Keratinocyte (primary cell): ENCODE measurements around the gene LRRC39. TPM values are rescaled to one million over a fixed set of nuclear protein-coding genes. Genes with fewer than 3 reads are reported as not detected.

Experiments
- DNase-seq: peaks from one replicate; pipeline ENCODE4 v3.0.0-alpha.2; 2011; ENCODE audit warnings: low read depth, missing footprints, low spot score
- FAIRE-seq: peaks from 2 replicates; lab custom pipeline; 2011; peaks lifted over from hg19 to GRCh38; lab: Jason Lieb, UNC
- H2AFZ ChIP-seq: 2 replicates; pipeline ENCODE4 v1.6.0; 2012; ENCODE audit warnings: low read length, control low read depth, inconsistent platforms; ENCODE audit not compliant: control insufficient read depth
- H3K27ac ChIP-seq: 2 replicates; pipeline ENCODE4 v1.5.1; 2011; ENCODE audit warnings: low read length; ENCODE audit not compliant: control insufficient read depth, insufficient read depth
- H3K27me3 ChIP-seq: 3 replicates; pipeline ENCODE4 v1.6.0; 2011; ENCODE audit warnings: low read length; ENCODE audit not compliant: control insufficient read depth, insufficient read depth; ENCODE audit errors: extremely low read depth
- H3K36me3 ChIP-seq, 2 experiments: 2 replicates in 1 of 2; 3 replicates in 1 of 2; pipeline ENCODE4 v1.5.1; 2011; ENCODE audit warnings: low read length in 2 of 2, mild to moderate bottlenecking in 1 of 2; ENCODE audit not compliant: control insufficient read depth in 2 of 2, insufficient read depth in 2 of 2; ENCODE audit errors: extremely low read depth in 1 of 2
- H3K4me1 ChIP-seq: 3 replicates; pipeline ENCODE4 v1.5.1; 2011; ENCODE audit warnings: low read length; ENCODE audit not compliant: control insufficient read depth, insufficient read depth; ENCODE audit errors: extremely low read depth
- H3K4me2 ChIP-seq: 3 replicates; pipeline ENCODE4 v1.6.0; 2011; ENCODE audit warnings: low read depth, low read length; ENCODE audit not compliant: control insufficient read depth, insufficient read depth; ENCODE audit errors: extremely low read depth
- H3K4me3 ChIP-seq, 3 experiments: fragments of 200-600 bp in 1 of 3; sonication (generic) in 1 of 3; 2 replicates in 2 of 3; 3 replicates in 1 of 3; pipeline ENCODE4 v1.5.1; 2011 to 2016; ENCODE audit warnings: low read length in 3 of 3, mild to moderate bottlenecking in 3 of 3, control low read depth in 2 of 3, inconsistent platforms in 1 of 3, low read depth in 1 of 3, mixed read lengths in 1 of 3, mixed run types in 1 of 3, moderate library complexity in 1 of 3; ENCODE audit not compliant: control insufficient read depth in 2 of 3, insufficient read depth in 2 of 3; ENCODE audit errors: extremely low read depth in 1 of 3
- H3K79me2 ChIP-seq: 2 replicates; pipeline ENCODE4 v1.6.0; 2012; ENCODE audit warnings: low read length; ENCODE audit not compliant: control insufficient read depth, insufficient read depth
- H3K9ac ChIP-seq: 3 replicates; pipeline ENCODE4 v1.6.0; 2011; ENCODE audit warnings: low read length; ENCODE audit not compliant: control insufficient read depth, insufficient read depth; ENCODE audit errors: extremely low read depth
- H3K9me1 ChIP-seq: 3 replicates; pipeline ENCODE4 v1.6.0; 2011; ENCODE audit warnings: low read length; ENCODE audit not compliant: control insufficient read depth, insufficient read depth; ENCODE audit errors: extremely low read depth
- H3K9me3 ChIP-seq: 2 replicates; pipeline ENCODE4 v1.5.1; 2012; ENCODE audit warnings: low read depth, low read length; ENCODE audit not compliant: control insufficient read depth
- H4K20me1 ChIP-seq: 3 replicates; pipeline ENCODE4 v1.6.0; 2011; ENCODE audit warnings: low read length; ENCODE audit not compliant: control insufficient read depth, insufficient read depth; ENCODE audit errors: extremely low read depth
- CTCF ChIP-seq, 3 experiments: IDR thresholded peaks in 1 of 3; conservative IDR thresholded peaks in 1 of 3; optimal IDR thresholded peaks in 1 of 3; 2 replicates in 2 of 3; 3 replicates in 1 of 3; pipeline versions ENCODE3 to v1.5.1; 2011; ENCODE audit warnings: low read length in 3 of 3, mild to moderate bottlenecking in 3 of 3, moderate library complexity in 2 of 3, control low read depth in 1 of 3, inconsistent platforms in 1 of 3; ENCODE audit not compliant: insufficient read depth in 2 of 3; ENCODE audit errors: extremely low read depth in 1 of 3
- EZH2 ChIP-seq: IDR thresholded peaks from one replicate; pipeline ENCODE4 v1.6.1; 2012; ENCODE audit warnings: inconsistent platforms, mild to moderate bottlenecking, low read length, moderate library complexity
- dilution Hi-C: fragments of 300-500 bp; cut with MboI; formaldehyde crosslinking; loops from one replicate; pipeline ENCODE4 v1.7.0; 2020; ENCODE audit warnings: low sequenced_read_pairs; ENCODE audit not compliant: extremely low pct_ligation_motif_present
- polyA plus RNA-seq, 5 experiments: library from polyadenylated mRNA; depleted of rRNA in 3 of 5; stranded (reverse) in 3 of 5; stranded (forward) in 1 of 5; unstranded in 1 of 5; fragments of >200 nt; gene quantifications; 1 replicate in 1 of 5; 2 replicates in 3 of 5; 3 replicates in 1 of 5; pipeline versions ENCODE4 v1.2.1 to v1.2.3, GENCODE V29; 2011 to 2012; ENCODE audit warnings: missing spikeins in 2 of 5, low read depth in 1 of 5, low replicate concordance in 1 of 5

Gene LRRC39
- polyA plus RNA-seq, 1 donor (not counting 4 experiments of a cell fraction or from before 2014, with no cell fraction given) = 0.88 TPM

DNA sequence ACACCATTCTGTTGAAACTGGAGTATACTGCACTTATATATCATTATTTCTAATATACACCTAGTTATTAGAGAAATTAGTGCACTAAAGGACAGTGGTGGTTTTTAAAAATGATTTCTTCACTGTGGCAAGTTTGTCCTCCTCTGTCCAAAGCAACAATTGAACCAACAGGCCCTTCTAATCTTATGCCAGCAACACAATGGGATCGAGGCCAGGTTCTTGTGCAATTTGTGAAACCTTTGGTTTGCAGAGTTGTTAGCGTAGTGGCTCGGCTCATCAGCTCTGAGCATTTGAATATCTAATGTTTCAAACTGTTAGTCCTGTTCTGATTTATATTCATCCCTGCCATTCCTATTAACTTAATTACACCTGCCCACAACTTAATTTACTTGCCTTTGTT lies 9.9 kb upstream of the LRRC39 start:
- dilution Hi-C loops = no loop called here
- no peak overlapping the region for H2AFZ ChIP-seq
- DNase-seq (no peak), FAIRE-seq (no peak)
- TF ChIP-seq CTCF (optimal IDR thresholded peaks at IDR 0.05 in 1 of 3, IDR thresholded peaks at IDR 0.05 in 1 of 3, conservative IDR thresholded peaks at IDR 0.05 in 1 of 3; ENCODE audit: extremely low read depth in 1 of 3, insufficient read depth in 2 of 3, low read length in 3 of 3) (no peak), EZH2 (no peak)
- H3K27ac ChIP-seq = no peak overlapping the region
- H3K27me3 ChIP-seq = no peaks in the 10 kb centered on the region
- H3K4me3 ChIP-seq = no peak overlapping the region
- H3K9ac ChIP-seq = no peak overlapping the region
- H3K36me3 ChIP-seq = no peaks in the 10 kb centered on the region
- no peaks in the 10 kb centered on the region for H4K20me1 ChIP-seq
- no peak overlapping the region for H3K4me2 ChIP-seq
- no peaks in the 10 kb centered on the region for H3K9me1 ChIP-seq
- no peaks in the 10 kb centered on the region for H3K79me2 ChIP-seq
- no peaks in the 10 kb centered on the region for H3K4me1 ChIP-seq
- H3K9me3 ChIP-seq = no peaks in the 10 kb centered on the region

DNA sequence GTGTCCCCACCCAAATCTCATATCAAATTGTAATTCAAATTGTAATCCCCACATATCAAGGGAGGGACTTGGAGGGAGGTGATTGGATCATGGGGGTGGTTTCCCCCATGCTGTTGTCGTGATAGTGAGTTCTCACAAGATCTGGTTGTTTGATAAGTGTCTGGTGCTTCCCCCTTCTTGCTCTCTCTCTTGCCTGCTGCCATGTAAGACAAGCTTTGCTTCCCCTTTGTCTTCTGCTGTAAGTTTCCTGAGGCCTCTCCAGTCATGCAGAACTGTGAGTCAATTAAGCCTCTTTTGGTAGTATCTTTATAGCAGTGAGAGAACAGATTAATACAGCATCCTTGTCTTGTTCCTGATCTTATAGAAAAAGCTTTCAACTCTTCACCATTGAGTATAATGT lies 6.5 kb upstream of the LRRC39 start:
- no peaks in the 10 kb centered on the region for H3K9me3 ChIP-seq
- H3K4me3 ChIP-seq = no peak overlapping the region
- no peaks in the 10 kb centered on the region for H4K20me1 ChIP-seq
- no peaks in the 10 kb centered on the region for H3K4me1 ChIP-seq
- no peaks in the 10 kb centered on the region for H3K9me1 ChIP-seq
- DNase-seq = no peak
- no peak overlapping the region for H3K9ac ChIP-seq
- no peak overlapping the region for H2AFZ ChIP-seq
- dilution Hi-C loops = no loop called here
- no peak for TF ChIP-seq EZH2
- TF ChIP-seq CTCF (optimal IDR thresholded peaks at IDR 0.05 in 1 of 3, IDR thresholded peaks at IDR 0.05 in 1 of 3, conservative IDR thresholded peaks at IDR 0.05 in 1 of 3; ENCODE audit: extremely low read depth in 1 of 3, insufficient read depth in 2 of 3, low read length in 3 of 3) = no peak
- H3K27me3 ChIP-seq = no peaks in the 10 kb centered on the region
- no peak overlapping the region for H3K27ac ChIP-seq
- no peak overlapping the region for H3K4me2 ChIP-seq
- no peak for FAIRE-seq
- H3K36me3 ChIP-seq = no peaks in the 10 kb centered on the region
- no peaks in the 10 kb centered on the region for H3K79me2 ChIP-seq
